HG02678 (cell line): ENCODE measurements around the gene RPRD1B.

ENCODE experiments used
- ATAC-seq: cut with Tn5 transposase; IDR thresholded peaks from one replicate; pipeline ENCODE4 v1.9.1; 2021; ENCODE audit warnings: mild to moderate bottlenecking, moderate library complexity; ENCODE audit not compliant: unreplicated experiment

Gene RPRD1B

DNA sequence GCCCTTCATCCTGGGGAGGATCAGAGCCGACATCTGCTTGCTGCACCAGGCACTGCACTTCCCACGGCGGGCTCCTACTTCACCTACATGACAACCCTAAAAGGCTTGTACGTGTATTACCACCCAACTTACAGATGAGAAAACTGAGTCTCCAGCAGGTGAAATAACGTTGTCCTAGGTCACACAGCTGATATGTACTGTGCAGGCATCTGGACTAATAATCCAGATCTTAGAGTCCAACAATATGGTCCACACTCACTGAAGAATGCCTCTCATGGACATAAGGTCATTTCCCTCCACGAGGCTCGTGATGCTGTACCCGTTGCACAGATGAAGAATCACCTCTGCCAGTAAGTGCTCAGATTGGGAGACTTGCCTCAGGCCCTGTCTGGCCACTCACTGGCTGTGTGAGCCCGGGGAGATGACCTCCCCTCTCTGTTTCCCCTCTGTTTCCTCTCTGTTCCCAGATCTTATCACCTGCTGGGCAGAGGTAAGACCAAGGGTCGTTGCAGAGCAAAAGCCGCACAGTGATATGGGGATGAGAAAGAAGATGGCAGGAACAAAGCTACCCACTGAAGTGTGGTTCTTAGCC is 99.5 kb downstream of the RPRD1B start:
- no peak for ATAC-seq

DNA sequence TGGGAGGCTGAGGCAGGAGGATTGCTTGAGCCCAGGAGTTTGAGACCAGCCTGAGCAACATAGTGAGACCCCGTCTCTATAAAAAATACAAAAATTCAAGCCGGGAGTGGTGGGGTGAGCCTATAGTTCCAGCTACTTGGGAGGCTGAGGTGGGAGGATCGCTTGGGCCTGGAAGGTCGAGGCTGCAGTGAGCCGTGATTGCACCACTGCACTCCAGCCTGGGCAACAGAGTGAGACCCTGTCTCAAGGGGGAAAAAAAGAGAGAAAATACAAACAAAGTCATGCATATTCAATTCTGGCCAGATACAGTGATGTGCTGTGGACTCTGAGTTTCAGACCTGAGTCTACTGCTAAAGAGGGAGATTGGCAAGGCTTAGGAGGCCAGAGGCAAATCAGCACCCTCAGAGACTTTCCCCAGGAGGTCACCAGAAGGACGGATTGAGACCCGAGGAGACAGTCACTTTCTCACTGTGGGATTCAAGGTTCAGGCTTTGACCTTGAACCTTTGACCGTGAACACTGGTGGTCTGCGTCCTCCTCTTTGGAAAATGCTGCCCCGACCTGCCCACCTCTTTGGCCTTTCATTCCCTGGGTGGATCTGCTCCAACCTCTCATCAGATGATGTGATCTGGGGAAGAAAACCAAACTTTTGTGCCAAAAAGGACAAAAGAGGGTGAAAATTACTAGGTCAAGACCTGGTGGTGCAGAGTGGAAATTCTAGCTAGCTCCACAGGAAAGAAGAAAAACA is 100.3 kb downstream of the RPRD1B start:
- ATAC-seq: no peak

DNA sequence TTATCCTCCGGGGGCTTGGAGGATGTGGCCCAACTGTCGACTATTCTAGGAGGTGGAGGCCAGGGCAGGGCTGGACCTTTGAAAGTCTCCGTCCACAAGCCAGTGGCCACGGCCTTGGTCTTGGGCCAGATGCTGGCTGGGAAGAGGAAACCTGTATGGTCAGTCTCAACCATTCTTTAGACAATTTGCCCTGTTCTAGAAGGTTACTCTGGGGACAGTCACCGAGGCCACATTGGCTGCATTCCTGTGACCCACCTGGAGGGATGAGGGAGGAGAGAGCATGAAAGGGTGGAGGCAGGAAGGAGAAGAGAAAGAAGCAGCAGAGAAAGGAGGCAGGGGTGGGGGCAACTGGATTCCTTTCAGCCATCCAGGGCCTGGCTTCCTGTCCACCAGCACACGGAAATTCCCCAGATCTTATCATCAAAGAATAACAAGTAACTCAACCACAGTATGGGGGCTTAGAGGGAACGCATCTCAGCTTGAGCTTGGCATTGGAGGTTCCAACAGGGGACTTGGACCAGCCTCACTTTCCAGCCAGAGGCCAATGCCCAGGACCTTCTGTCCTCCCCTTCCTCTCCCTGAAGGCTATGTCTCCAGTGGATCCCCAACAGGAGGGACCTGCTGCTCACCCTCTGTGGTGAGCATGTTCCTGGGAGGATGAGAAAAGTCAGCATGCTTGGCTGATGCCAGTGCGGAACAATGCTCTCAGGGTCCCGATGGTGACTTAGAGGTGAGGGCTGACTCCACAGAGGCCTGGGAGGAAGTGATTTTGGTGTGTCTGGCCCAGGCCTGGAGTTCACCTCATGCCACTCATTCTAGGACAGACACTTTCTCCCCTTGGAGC is 101.1 kb downstream of the RPRD1B start:
- ATAC-seq: no peak

DNA sequence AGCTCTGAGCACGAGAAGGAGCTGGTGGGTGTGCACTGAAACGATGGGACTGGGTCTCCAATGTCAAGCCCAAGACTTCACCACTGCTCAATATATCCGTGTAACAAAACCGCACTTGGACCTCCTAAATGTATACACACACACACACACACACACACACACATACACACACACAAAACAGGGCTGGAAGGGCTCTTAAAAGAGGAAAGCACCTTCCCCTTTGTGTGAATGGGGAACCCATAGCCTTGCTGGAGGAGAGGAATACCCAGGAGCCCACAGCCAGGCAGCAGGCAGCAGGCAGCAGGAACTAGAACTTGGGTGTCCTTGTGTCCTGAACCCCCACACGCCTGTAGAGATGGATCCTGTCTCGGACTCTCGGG is 101.7 kb downstream of the RPRD1B start:
- no peak for ATAC-seq

DNA sequence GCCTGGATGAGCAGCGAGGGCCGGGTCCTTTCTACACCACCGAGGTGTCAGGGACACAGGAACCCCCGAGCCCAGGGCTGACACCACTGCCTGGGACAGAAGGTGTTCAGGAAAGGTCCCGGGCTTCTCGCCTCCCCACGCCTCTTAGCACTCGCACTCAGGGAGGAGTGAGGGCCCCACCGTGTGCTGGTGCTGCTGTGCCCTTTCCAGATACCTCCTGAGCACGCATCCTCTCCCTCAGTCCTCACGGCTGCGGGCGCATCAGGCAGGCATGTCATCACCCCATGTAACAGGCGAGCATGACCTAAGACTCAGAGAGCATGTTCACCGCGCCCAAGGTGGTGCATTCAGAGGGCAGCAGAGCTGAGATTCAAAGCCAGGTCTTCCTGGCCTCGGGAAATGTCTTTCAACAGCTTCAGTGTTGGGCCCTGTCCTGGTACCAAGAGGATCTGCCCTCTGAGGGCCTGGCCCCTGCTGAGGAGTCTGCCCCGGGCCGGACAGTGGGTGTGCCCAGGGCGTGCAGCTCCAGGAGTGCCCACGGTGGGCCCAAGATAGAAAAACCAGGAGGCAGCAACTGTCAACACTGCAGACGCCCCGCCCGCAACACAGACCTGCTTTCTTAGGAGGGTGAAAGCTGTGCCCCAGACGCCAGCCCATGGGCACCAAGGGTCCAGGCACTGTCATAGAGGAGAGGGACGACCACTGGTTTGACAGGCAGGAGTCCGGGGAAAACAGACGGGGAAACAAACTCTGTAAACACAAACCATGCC is 102.3 kb downstream of the RPRD1B start:
- ATAC-seq: no peak

DNA sequence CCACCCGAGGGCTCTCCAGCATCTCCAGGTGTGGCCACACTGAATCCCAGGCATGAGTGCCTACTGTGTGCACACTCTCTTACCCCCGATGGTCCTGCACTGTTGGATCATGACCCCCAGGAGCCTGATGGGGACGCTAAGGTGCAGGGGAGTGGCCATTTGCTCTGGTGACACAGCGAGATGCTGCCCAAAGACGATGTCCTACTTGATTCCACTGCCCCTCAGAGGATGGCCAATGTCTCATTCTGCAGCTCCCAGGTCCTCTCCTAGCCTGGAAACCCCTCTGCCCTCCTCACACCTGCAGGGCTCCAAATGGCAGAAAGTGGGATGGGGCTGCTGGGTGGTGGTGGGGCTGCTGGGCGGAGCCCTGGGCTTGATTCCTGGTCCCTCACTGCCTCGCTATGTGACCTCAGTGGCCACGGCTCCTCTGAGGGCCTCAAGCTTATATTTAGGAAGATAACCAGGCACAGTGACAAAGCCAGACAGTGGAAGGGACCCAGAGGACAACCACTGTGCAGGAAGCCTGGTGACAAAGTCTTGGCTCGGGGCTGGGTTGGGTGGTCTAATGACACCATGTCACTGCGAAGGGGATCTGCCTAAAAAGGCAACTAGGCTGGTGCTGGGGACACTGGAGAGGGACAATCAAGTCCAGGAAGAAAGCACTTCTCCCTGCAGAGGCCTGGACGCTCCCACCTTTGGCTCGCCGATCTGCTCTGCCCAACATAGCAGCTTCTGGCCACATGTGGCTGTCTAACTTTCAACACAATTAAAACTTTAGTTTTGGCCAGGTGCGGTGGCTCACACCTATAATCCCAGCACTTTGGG is 103.1 kb downstream of the RPRD1B start:
- ATAC-seq: no peak

DNA sequence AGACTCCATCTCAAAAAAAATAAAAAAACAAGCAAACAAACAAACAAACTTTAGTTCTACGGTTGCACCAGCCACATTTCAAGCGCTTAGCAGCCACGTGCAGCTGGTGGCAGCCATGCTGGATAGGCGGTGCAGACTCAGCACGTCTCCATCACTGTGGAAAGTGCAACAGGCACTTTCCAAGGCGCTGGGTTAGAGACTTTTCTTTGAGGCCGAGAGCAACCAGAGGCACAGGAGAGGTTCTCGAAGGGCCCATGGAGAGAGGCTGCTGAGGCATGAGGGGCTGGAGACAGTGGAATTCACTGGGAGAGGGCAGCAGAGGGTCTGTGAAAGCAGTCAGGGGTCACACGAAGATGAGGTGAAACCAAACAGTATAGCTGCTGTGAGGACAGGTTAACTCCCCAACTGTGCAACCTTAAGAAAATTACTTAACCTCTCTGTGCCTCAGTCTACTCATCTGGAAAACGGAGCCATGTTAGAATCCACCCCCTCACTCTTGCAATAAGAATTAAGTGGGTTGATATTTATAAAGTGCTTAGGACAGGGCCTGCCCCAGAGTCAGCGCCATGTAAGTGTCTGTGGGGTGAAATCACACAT is 104.0 kb downstream of the RPRD1B start:
- ATAC-seq: no peak

DNA sequence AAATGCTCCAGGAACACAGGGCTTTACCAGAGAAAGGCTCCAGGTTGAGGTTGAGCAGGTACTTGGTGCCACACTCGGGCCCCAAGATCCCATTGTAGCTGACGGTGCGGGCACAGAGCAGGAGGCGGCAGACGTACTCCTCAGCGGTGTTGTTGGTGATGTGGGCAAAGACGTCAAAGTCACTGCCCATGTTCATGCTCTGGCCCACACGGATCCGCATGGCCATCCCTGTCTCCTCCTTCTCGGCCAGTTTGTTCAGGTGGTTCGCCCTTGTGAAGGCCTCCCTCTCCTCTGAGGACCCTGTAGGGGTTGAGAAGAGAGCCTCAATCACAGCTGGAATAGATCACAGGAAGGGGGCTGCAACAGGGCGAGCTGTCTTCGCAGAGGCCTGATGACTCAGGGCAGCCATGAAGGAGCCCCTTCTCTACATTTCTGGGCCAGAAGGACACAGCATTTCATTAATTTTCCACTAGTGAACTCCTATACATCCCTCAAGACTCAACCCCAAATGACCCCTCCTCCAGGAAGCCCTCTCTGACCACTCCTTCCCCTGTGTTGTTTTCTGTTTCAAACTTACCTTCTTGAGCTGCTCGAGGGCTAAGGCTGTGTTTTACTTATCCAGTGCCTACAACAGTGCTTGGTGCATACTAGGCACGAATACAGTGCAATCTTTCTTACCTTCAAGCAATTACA is 104.7 kb downstream of the RPRD1B start:
- ATAC-seq: no peak

DNA sequence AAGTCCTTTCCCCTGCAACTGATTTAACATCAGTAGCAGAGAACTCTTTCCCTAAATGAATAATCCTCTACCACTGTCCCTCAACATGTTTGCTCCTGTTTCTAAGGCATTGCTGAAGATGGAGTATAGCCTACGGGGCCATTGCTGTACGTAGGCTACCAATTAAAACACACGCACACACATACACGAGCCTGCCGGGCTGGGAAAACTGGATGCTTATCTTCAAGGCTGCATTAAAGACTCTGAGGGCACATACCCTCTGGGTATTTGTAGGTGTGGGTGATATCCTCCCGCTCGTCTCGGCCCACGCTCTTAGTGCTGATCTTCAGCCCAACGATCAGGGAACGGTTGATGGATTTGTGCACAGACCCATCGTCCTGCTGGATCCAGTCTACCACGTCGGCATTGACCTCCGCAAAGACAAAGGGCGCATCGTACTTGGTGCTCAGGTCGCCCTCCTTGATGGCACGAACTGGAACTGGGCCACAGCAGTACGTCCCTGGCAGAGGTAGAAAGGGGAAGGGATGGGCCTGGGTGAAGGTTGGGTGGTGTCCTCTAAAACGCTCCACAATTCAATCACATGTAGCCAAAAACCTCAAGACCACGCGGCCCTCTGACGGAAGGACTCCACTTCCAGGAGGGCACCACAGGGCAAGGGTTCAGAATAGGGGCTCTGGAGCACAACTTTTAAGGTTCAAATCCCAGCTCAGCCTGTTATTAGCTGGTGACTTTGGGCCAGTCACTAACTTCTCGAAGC is 105.8 kb downstream of the RPRD1B start:
- no peak for ATAC-seq

DNA sequence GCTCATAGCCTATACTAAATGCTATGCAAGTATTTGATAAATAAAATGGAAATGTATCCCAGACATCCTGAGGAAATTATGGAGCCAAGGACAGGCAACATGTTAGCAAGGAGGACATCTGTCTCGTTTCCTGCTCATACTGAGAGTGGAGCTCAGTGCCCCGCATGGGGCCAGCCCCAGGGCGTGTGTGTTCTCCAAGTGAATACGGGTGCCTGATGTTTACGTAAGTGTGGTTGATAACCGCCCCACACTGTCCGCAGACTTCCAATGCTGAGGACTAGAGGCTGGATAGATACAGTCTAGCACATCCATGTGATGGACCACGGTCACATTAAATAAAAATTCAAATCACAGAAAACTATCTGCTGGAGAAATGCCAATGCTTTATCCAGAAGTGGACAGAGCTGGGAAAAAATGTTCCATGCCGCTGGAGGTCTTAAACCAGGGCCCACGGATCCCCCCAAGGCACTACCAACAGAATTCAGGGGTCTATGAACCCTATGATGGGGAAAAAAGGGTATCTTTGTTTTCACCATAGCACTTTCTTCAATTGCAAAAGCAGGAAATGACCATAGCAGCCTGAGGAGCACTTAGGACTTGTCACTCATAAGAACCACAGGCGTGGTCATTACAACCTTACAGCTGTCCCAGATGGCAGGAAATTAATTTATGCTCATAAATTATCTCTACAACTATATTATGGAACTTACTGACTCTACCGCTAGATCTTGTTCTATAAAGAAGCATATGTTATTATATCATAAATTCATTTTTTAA is 106.6 kb downstream of the RPRD1B start:
- ATAC-seq: no peak

DNA sequence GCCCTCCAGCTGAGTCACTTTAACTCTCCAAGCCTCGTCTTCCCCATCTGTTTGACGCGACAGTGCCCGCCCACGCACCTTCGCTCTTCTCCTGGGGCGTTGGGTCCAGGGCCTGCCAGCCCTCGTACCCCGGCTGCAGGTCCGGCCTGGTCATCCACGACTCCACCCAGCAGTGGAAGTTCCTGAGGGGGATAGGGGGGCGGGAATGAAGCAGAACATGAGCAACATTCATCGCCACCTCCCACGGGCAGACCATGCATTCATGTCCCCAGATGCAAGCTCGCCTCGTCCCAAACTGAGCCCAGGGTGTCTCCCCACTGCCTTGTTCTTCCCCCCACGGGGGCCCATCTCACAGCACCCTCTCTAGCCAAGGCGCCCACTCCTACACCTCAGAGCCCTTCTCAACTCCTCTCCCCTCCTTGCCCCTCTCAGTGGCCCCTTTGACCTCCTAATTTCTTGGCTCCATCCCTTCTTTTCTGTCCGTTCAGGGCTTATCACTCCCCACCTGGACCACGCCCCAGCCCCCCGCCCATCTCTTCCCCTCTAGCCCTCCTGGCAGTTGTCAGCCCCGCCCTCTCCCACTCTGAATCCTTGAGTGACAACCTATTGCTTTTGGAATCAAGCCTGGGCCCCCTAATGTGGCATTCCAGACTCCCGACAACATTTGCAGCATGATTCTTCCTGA is 107.8 kb downstream of the RPRD1B start:
- no peak for ATAC-seq
